Activated naive CD4-positive, alpha-beta T cell treated with Interleukin-2 at 50 U/mL for 16 hours (primary cell): ENCODE data around the gene MTX1.
"Not testable (repeated sequence)": the region's sequence is repeated elsewhere in the genome, so short reads cannot be mapped to it uniquely, and the experiment has no call there.

ENCODE experiments used
- DNase-seq: peaks from one replicate; pipeline ENCODE4 v3.0.0-alpha.2; 2020

Gene MTX1

GRCh38 chr1:155241841-155242264 lies 33.4 kb downstream of the MTX1 start:
- DNase-seq: no peak

GRCh38 chr1:155242805-155243358 lies 34.4 kb downstream of the MTX1 start:
- DNase-seq: no peak

- peak; percentile 90 for DNase-seq
Measured at GRCh38 chr1:155244368-155245162, 36.1 kb downstream of the MTX1 start.

GRCh38 chr1:155245163-155245524 lies 36.6 kb downstream of the MTX1 start:
- DNase-seq: no peak

- not testable (repeated sequence) for DNase-seq
Measured at GRCh38 chr1:155246796-155247195, 38.3 kb downstream of the MTX1 start.

- DNase-seq: no peak
Measured at GRCh38 chr1:155247667-155248553, 39.4 kb downstream of the MTX1 start.

GRCh38 chr1:155250246-155250632 lies 41.7 kb downstream of the MTX1 start:
- no peak for DNase-seq

- DNase-seq: peak; percentile 96
Measured at GRCh38 chr1:155250633-155251449, 42.3 kb downstream of the MTX1 start.

- DNase-seq: no peak
Measured at GRCh38 chr1:155251566-155251965, 43.1 kb downstream of the MTX1 start.

- DNase-seq: no peak
Measured at GRCh38 chr1:155253208-155253607, 44.7 kb downstream of the MTX1 start.

GRCh38 chr1:155253797-155254196 lies 45.3 kb downstream of the MTX1 start:
- no peak for DNase-seq

- no peak for DNase-seq
Measured at GRCh38 chr1:155254228-155254713, 45.8 kb downstream of the MTX1 start.

- DNase-seq: no peak
Measured at GRCh38 chr1:155254714-155255242, 46.3 kb downstream of the MTX1 start.

- DNase-seq: peak; percentile 78
Measured at GRCh38 chr1:155255243-155256007, 46.9 kb downstream of the MTX1 start, which contains the start of gene ENTREP3. TSS of gene ENTREP3 (minus strand) at chr1:155255483. CDS start at chr1:155254877, 606 bp downstream.

- DNase-seq: no peak
Measured at GRCh38 chr1:155256058-155256852, 47.8 kb downstream of the MTX1 start.

GRCh38 chr1:155260276-155260675 lies 51.8 kb downstream of the MTX1 start:
- no peak for DNase-seq

GRCh38 chr1:155261493-155261851 lies 53.0 kb downstream of the MTX1 start:
- peak; percentile 20 for DNase-seq

- DNase-seq: peak; percentile 87
Measured at GRCh38 chr1:155261852-155262673, 53.6 kb downstream of the MTX1 start, which contains the start of gene SCAMP3. TSS of gene SCAMP3 (minus strand) at chr1:155262360. CDS start at chr1:155262151, 209 bp downstream.

GRCh38 chr1:155263067-155263466 lies 54.6 kb downstream of the MTX1 start:
- DNase-seq: no peak
